NOMO-1 treated with dmso at 0.1 percent for 144 hours (cell line): ENCODE data around the gene PROM2.

Experiments used
- DNase-seq: peaks from one replicate; lab custom pipeline; 2025; ENCODE audit not compliant: unreplicated experiment; lab: John Stamatoyannopoulos, UW

The PROM2 gene

GRCh38 chr2:95319481-95320343 is 45.5 kb downstream of the PROM2 start:
- DNase-seq = no peak

DNA sequence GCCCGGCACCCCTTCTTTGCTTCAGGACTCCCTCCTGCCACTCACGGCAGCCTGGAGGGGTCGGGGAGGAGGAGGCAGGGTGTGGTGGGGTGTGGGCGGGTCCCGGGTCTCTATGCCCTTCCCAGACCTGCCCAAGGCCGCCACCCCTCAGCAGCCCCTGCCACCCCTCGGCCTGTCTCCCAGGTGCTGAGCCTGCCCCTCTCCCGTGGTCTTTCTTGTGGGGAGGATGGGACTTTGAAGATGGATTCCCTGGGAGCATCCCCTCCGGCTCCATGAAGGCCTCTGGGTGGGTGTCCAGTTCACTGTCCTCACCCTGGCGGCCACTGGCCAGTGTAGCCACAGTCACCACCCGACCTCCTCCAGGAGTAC is 46.1 kb downstream of the PROM2 start:
- DNase-seq = no peak

DNA sequence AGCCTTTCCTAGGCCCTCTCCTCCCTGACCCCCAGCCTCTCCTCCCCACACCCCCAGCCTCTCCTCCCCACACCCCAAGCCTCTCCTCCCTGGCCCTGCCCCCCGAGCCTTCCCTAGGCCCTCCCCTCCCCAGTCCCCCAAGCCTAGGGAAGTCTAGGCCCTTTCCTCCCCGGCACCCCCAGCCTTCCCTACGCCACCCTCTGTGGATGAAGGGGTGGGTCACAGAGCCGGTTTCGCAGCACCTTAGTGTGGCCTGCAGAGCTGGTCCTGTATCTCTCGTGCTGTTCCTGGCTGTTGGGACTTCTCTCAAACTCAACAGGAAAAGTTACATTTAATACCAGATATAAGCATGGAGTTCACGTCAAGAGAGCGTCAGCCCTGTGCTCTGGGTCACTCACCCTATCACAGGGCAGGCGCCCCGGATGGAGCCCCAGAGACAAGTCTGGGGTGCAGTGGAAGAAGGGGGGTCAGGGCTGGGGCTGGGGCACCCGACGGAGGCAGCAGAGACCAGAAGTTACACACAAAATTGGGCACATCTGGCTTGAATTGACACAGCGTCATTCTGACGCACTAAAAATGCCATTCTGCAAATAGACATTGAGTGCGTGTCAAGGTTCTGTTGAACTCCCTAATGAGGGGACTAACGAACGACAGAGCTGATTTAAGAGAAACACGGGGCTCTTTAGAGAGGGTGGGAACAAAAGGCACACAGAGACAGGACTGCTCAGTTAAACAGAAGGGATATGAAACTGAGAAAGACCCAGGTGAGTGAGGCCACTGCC is 46.9 kb downstream of the PROM2 start:
- DNase-seq = no peak

- no peak for DNase-seq
These were observed 49.3 kb downstream of the PROM2 start for GRCh38 chr2:95323347-95324155.

DNA sequence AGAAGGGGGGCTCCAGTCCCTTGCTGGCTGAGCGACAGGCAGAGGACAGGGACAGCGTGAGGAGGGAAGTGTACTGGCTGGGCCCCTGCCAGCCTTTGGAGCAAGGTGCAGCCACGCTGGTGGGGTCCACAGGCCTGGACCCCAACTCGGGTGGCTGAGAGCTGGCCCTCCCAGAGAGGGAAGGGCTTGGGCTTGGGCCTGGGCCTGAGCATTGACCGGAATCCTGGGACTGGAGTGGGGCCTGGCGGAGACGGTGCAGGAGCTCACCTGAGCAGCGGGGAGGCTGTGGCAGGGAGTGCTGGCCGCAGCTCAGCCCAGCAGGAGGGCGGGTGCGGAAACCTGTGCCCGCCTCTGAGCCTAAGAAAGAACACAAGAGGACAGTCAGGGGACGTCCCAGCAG is 50.8 kb downstream of the PROM2 start:
- DNase-seq = no peak

GRCh38 chr2:95325590-95326432 is 51.6 kb downstream of the PROM2 start:
- no peak for DNase-seq

DNA sequence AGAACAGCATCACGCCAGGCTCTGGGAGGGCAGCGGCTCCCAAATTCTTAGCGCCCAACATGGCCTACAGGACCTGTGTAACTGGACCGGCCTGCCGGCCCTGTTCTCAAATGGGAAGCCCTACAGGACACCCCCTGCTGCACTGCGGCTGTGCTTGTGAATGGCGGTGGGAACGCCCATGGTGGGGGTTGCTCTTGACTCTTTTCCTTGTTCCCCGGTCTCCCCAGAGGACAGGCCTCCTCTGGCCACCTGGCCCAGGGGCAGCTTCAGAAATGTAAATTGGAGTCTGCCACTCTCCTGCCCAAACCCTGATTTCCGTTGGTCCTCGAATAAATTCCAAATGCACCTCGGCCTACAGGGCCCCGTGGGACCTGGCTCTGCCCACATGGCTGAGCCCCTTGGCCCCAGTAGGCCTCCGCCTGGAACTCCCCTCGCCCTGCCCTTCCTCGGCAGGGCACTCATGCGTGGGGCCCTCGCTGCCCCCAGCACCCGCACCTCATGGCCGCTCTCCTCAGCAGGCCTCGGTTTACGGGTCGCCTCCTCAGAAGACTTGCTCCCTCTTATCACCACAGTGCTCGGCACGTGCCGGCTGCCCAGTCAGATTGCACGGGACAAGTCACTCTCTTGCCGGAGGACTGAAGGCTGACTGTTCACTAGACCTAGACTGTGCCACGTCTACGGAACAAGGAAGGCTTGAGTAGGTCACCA is 52.3 kb downstream of the PROM2 start:
- DNase-seq = no peak

- no peak for DNase-seq
These were observed 53.6 kb downstream of the PROM2 start for GRCh38 chr2:95327861-95328260.

GRCh38 chr2:95328358-95329125 is 54.3 kb downstream of the PROM2 start:
- DNase-seq = no peak

GRCh38 chr2:95329401-95329800 is 55.2 kb downstream of the PROM2 start:
- no peak for DNase-seq

- DNase-seq = no peak
These were observed 55.9 kb downstream of the PROM2 start for GRCh38 chr2:95329891-95330793.

DNA sequence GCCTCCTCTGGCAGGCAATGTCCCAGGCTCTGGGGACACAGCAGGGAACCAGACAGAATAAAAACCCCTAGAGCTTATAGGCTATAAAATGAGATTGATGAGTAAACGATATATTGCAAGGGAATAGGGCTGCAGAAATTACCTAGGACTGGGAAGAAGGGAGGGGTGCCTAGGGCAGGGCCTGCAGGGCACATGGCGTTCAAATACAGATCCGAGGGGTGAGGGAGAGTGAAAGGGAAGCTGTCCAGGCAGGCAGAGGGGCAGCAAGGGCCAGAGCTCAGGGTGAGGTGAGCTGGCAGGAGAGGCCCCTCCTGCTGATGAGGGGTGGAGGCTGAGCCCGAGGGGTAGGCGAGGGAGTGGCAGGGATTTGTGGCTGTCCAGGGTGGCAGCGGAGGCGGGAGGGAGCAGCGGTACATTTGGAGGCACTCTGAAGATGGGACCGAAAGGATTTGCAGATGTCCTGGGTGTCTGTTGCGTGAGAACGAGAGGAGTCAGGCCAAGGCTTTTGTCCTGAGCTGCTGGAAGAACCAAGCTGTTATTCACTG is 56.6 kb downstream of the PROM2 start:
- DNase-seq = no peak

GRCh38 chr2:95331606-95332005 is 57.4 kb downstream of the PROM2 start:
- no peak for DNase-seq

- DNase-seq = no peak
These were observed 57.8 kb downstream of the PROM2 start for GRCh38 chr2:95332036-95332435.

DNA sequence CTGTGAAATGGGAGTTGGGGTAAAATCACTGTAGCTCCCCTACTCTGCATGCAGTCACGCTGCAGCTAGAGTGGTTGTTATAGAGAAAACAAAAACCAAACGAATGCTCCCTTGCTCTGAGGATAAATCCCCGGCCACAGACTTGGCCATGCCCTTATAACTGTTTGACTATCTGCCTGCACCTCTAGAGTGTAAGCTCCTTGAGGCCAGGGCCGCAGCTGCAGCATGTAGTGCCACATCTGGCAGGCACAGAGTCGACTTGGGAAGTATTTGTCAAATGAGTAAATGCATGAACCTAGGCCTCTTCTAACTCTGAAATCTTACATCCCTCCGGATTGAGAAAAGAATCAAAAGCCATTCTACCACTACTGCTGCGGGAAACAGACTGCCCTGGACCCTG is 58.8 kb downstream of the PROM2 start:
- no peak for DNase-seq

DNA sequence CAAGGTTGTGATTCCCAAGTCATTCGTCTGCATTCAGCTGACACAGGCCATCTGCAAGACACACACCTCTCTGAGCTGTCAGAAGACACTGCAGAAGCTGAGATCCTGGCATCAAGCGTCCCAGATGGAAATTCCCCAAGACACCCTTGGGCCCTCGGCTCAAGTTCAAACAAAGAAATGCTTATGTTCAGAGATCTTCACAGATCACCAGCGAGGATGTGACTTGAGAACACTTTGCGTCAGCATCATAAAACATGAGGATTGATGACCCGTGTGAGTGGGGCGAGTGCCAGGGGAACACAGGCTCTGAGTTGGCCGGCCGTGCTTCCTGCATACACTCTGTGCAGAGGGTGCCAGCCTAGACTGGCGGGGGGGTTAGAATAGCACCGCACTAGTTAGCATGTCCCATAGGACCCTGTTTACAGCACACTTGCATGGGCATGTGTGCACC is 59.7 kb downstream of the PROM2 start:
- DNase-seq = no peak

- no peak for DNase-seq
These were observed 60.8 kb downstream of the PROM2 start for GRCh38 chr2:95334916-95335641.
